ENCODE results near the gene U2AF2.

GRCh38 chr19:55611983-55612645 lies 42.7 kb upstream of the U2AF2 start:
- no peak for TF ChIP-seq GATA3 (IDR thresholded peaks at IDR 0.05; ENCODE audit: low read depth, low read length)
- no peak for TF ChIP-seq GATA2 (IDR thresholded peaks at IDR 0.05; ENCODE audit: low read depth, low read length)

Data from SH-SY5Y (cell line).